GM12872 (cell line): Measurements from ENCODE around the gene ENTPD8.

Experiments
- TF ChIP-seq, protein P1 (sequence below): IDR thresholded peaks from 3 replicates; pipeline ENCODE4 v1.5.1; 2011; ENCODE audit warnings: low read depth, mild to moderate bottlenecking, low read length, moderate library complexity; ENCODE audit not compliant: insufficient read depth

Gene ENTPD8

DNA sequence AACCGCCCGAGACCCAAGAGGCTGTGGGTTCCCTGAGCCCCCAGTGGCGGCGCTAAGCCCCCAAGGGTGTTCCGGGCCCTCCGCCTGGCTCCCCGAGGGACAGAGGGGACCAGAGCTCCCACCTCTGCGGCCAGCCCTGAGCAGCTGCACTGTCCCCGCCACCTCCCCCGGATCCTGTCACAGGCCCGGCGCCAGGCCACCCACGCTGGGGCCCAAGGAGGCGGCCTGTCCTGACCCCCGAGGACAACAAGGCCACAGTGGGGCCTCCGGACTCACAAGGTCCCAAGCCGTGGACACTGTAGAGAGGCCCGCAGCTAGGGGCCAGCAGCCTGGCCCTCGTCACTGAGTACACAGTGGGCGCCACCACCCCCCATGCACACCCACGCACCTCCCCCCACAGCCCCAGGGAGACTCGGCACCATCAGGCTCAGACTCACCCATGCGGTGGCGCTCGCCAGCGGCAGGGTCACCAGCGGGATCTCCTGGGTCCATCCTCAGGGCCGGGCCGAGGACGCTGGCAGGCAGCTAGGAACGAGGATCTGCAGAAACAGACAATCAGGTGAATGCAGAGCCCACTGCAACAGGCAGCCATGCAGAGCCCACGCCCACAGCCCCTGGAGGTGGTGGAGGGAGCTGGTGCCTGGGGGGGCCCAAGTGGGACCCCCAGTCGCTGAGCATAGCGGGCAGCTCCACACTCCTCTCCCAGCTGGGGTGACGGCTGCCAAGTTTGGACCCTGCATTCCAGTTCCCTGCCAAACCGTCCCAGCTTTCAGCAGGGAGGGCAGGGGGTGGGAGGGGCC, 46.1 kb downstream of the ENTPD8 start:
- TF ChIP-seq, protein P1, sequence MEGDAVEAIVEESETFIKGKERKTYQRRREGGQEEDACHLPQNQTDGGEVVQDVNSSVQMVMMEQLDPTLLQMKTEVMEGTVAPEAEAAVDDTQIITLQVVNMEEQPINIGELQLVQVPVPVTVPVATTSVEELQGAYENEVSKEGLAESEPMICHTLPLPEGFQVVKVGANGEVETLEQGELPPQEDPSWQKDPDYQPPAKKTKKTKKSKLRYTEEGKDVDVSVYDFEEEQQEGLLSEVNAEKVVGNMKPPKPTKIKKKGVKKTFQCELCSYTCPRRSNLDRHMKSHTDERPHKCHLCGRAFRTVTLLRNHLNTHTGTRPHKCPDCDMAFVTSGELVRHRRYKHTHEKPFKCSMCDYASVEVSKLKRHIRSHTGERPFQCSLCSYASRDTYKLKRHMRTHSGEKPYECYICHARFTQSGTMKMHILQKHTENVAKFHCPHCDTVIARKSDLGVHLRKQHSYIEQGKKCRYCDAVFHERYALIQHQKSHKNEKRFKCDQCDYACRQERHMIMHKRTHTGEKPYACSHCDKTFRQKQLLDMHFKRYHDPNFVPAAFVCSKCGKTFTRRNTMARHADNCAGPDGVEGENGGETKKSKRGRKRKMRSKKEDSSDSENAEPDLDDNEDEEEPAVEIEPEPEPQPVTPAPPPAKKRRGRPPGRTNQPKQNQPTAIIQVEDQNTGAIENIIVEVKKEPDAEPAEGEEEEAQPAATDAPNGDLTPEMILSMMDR, result no peak

DNA sequence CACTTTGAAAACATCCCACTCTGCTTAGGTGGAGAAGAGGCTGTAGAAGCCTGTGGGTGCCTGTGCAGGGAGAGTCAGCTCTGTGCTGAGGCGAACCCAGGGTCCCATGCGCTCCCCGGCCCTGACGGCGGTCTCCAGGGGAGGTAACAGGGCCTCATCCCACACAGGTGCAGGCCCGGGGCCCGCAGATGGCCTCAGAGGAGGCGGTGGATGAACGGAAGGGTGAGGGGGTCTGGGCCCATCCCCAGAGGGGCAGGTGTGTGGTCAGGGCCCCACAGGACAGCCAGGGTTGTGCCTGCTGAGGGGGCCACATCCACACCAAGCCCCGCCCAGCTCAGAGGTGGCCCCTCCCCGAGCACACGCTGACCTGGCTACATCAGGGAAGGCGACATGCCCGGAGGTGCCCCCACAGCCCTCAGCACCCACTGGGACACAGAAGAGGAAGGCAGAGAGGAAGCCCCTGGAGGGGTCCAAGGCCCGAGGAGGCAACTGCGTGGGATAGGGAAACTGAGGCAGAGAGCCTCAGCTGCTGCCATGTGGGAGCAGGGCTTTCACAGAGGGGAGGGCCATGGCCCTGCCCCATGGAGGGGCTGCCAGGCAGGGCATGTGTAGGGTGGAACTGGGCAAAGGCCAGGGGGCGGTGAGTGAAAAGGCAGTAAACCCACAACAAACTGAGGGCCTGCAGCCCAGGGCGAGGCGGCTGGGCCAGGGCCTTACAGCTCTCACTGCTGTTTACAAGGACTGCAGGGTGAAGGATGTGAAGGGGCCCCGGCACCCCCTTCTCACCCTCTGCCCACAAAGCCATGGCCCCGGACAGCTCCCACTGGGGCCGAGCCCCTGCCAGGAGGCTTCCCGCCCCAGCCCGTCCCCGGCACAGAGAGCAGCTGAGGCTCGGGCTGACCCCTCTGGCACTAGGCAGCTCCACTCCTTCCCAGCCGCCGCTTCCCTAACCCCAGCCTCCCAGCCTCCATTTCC, 47.7 kb downstream of the ENTPD8 start:
- TF ChIP-seq, protein P1, result no peak

DNA sequence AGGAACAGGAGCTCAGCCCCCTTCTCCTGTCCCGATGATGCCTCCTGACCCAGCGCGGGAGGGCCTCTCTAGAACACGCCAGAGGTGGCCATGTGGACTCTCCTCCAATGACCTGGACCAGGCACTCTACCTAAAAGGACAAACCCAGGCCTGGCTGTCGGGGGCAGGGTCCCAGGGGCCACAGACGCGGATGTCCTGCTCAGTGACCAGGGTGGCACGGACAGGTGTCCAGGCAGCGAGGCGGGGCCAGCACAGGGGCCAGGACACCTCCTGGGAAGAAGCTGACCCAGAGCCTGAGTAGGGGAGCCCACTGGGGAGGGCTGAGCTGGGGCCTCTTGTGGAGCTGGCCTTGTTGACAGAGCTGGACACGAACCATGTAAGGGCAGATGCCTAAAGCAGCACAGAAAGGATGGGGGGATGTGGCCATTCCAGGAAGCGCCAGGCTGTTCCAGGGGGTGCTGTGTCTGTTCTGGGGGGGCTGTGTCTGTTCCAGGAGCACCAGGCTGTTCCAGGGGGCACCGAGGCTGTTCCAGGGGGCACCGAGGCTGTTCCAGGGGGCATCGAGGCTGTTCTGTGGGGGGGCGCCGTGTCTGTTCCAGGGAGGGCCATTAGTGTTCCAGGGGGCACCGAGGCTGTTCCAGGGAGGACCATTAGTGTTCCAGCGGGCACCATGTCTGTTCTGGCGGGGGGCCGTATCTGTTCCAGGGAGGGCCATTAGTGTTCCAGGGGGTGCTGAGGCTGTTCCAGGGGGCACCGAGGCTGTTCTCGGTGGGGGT, 48.7 kb downstream of the ENTPD8 start:
- TF ChIP-seq, protein P1, result no peak

DNA sequence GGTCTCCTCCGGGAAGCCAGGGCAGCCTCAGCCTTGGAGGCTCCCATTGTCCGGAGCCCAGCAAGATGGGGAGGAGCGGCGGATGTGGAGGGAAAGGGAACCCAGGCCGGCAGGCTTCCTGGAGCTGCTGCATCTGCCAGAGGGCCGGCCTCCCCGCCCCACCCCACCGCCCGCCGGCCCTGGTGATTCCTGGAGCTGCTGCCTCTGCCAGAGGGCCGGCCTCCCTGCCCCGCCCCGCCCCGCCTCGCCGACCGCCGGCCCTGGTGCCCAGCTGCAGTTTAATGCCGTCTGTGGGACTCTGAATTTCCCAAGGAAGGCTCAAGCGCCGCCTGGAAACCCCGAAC, 49.8 kb downstream of the ENTPD8 start:
- TF ChIP-seq, protein P1, result no peak

DNA sequence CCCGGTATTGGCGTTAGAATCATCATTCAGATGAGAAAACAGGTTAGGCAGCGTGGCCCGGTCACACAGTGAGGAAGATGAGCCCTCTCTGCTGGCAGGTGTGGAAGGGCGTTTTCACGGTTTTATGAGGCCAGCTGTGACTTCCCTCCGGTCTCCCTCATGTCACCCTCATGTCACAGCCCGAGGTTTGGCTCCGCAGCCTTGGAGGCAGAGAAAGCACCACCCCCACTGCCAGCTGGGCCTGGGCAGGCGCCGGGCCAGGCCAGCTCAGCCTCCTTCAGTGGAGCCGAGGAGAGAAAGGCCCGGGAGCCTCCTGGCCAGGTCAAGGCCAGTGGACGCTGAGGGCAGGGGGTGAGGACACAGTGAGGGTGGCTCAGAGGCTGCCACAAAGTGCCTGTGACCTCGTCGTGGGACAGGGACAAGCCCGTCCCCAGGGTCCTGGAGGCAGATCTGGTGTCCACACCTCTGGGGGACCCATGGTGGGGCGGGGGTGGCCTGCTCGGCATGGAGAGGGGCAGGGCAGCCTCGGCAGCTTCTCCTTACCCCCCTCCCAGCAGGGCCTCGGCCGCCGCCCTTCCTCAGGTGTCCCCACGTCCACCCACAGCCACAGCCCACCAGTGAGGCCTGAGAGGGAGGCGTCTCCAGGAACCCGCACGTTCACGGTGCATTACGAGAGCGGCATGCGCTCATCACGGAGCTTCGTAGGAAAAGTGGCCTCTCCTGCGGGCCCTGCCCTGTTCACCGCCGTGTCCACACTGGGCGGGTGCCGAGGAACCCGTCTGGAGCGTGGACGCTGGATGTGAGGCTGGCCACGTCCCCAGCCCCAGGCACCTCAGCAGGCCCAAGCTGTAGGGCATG, 50.4 kb downstream of the ENTPD8 start:
- TF ChIP-seq, protein P1, result no peak

DNA sequence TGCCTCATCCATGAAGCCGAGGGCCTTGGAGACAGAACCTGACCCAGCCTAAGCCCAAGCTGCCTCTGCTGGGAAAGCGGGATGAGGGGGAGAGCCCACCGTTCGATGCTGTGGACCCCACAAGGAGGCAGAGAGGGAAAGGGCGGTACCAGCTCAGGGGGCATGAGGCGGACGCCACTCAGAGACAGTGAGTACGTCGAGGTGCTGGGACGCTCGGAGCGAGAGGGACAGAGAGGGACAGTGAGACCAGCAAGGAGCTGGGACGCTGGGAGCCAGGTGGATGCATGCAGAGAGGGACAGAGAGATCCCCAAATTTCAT, 51.8 kb downstream of the ENTPD8 start:
- TF ChIP-seq, protein P1, result no peak
